Epithelial cell of esophagus (primary cell): ENCODE results near the gene CD82.

Experiments
- DNase-seq: peaks from one replicate; pipeline ENCODE4 v3.0.0; 2010; ENCODE audit warnings: low read depth
- H3K4me3 ChIP-seq: 2 replicates; pipeline ENCODE4 v1.5.1; 2011; ENCODE audit warnings: mild to moderate bottlenecking, low read length, control low read depth
- CTCF ChIP-seq: IDR thresholded peaks from 2 replicates; pipeline ENCODE4 v1.5.1; 2011; ENCODE audit warnings: low read depth, mild to moderate bottlenecking, low read length, control low read depth, inconsistent platforms; ENCODE audit not compliant: insufficient read depth; ENCODE audit errors: missing control alignments

CD82 gene

GRCh38 chr11:44617671-44618461, 52.4 kb downstream of the CD82 start:
- TF ChIP-seq CTCF: no peak
- no peak for DNase-seq
- no peak overlapping the region for H3K4me3 ChIP-seq

GRCh38 chr11:44618561-44619425, 53.3 kb downstream of the CD82 start:
- no peak overlapping the region for H3K4me3 ChIP-seq
- no peak for TF ChIP-seq CTCF
- DNase-seq: no peak

- no peak for TF ChIP-seq CTCF
- DNase-seq: no peak
- H3K4me3 ChIP-seq: no peak overlapping the region
Observed at GRCh38 chr11:44620328-44620725, 54.9 kb downstream of the CD82 start.

GRCh38 chr11:44621140-44621681, 55.7 kb downstream of the CD82 start:
- TF ChIP-seq CTCF: peak; percentile 82
- DNase-seq: peak; percentile 62

GRCh38 chr11:44621784-44622183, 56.3 kb downstream of the CD82 start:
- no peak for DNase-seq

More at GRCh38 chr11:44621140-44621681, 55.7 kb downstream of the CD82 start:
- H3K4me3 ChIP-seq: no peak overlapping the region

GRCh38 chr11:44622190-44622650, 56.8 kb downstream of the CD82 start:
- no peak overlapping the region for H3K4me3 ChIP-seq
- no peak for DNase-seq
- no peak for TF ChIP-seq CTCF

More at GRCh38 chr11:44621784-44622183, 56.3 kb downstream of the CD82 start:
- no peak overlapping the region for H3K4me3 ChIP-seq
- TF ChIP-seq CTCF: no peak
